Measurements from ENCODE around the gene SMIM13. TPM values are rescaled to one million over a fixed set of nuclear protein-coding genes. Genes with fewer than 3 reads are reported as not detected.

The SMIM13 gene
- 1 to 10 TPM; 7.5 to 7.7 TPM for total RNA-seq

- no peaks in the 10 kb centered on the region for H3K27me3 Mint-ChIP-seq
- peaks cover 5% of the 10 kb centered on the region for H3K36me3 Mint-ChIP-seq (ENCODE audit: low read depth)
- no peaks in the 10 kb centered on the region for H3K9me3 Mint-ChIP-seq
- peak within 1 kb of the TSS; percentile 96 for H3K27ac Mint-ChIP-seq
- intact Hi-C loops (cut with micrococcal nuclease), result no loop called here
- H3K4me3 Mint-ChIP-seq, result peak within 1 kb of the TSS; percentile 89
- CTCF ChIA-PET, result interaction anchor here (0.5 to 1.2 kb wide), 7 partner anchors 9 to 624 kb away, joined by 3 to 4 read pairs (median 3); no protein-coding TSS in a partner anchor
- POLR2A ChIA-PET, result interaction anchor here (0.6 to 1.0 kb wide), 2 partner anchors 10 to 357 kb away, joined by 3 read pairs; no protein-coding TSS in a partner anchor
- DNase-seq (peak; percentile 98), ATAC-seq (peak; percentile 94)
- peaks cover 25% of the 10 kb centered on the region for H3K4me1 Mint-ChIP-seq (ENCODE audit: low read depth)
- peak; percentile 58 for TF ChIP-seq CTCF (IDR thresholded peaks at IDR 0.05)
These were observed at the start of gene SMIM13 for GRCh38 chr6:11093626-11094410. TSS of gene SMIM13 (plus strand) at chr6:11093834. CDS start at chr6:11094314, 480 bp downstream.

- POLR2A ChIA-PET, result no interaction called here
- peaks cover 58% of the 10 kb centered on the region for H3K27me3 Mint-ChIP-seq
- H3K4me1 Mint-ChIP-seq (ENCODE audit: low read depth), result peaks cover 8% of the 10 kb centered on the region
- peaks cover 2% of the 10 kb centered on the region for H3K36me3 Mint-ChIP-seq (ENCODE audit: low read depth)
- peak; percentile 62 for TF ChIP-seq CTCF (IDR thresholded peaks at IDR 0.05)
- peak within 1 kb of the TSS; percentile 65 for H3K4me3 Mint-ChIP-seq
- DNase-seq, result peak; percentile 25
- intact Hi-C loops (cut with micrococcal nuclease), result no loop called here
- H3K27ac Mint-ChIP-seq, result no peak within 1 kb of the TSS
- H3K9me3 Mint-ChIP-seq, result no peaks in the 10 kb centered on the region
- peak; percentile 73 for ATAC-seq
- CTCF ChIA-PET, result no interaction called here
These were observed 49.5 kb upstream of the SMIM13 start, which contains the start of gene ELOVL2 for GRCh38 chr6:11043961-11044711. TSS of gene ELOVL2 (minus strand) at chr6:11044305. CDS start at chr6:11044230, 75 bp downstream.

GRCh38 chr6:11044712-11045167, 48.9 kb upstream of the SMIM13 start:
- peaks cover 2% of the 10 kb centered on the region for H3K36me3 Mint-ChIP-seq (ENCODE audit: low read depth)
- POLR2A ChIA-PET, result no interaction called here

GRCh38 chr6:11050731-11051130, 42.9 kb upstream of the SMIM13 start:
- Mint-ChIP-seq H3K27ac (no peak overlapping the region), H3K4me1 (ENCODE audit: low read depth) (no peaks in the 10 kb centered on the region), H3K4me3 (no peak overlapping the region), H3K36me3 (ENCODE audit: low read depth) (no peaks in the 10 kb centered on the region), H3K27me3 (peaks cover 38% of the 10 kb centered on the region), H3K9me3 (no peaks in the 10 kb centered on the region)
- DNase-seq (no peak), ATAC-seq (no peak)
- ChIA-PET CTCF (interaction anchor here (0.6 kb wide), 1 partner anchor 94 kb away, joined by 3 read pairs; no protein-coding TSS in a partner anchor), POLR2A (no interaction called here)
- no peak for TF ChIP-seq CTCF (IDR thresholded peaks at IDR 0.05)
- intact Hi-C loops (cut with micrococcal nuclease), result no loop called here

More at GRCh38 chr6:11044712-11045167, 48.9 kb upstream of the SMIM13 start:
- intact Hi-C loops (cut with micrococcal nuclease), result no loop called here
- peak; percentile 8 for TF ChIP-seq CTCF (IDR thresholded peaks at IDR 0.05)
- H3K27me3 Mint-ChIP-seq, result peaks cover 60% of the 10 kb centered on the region
- DNase-seq, result no peak
- no peak overlapping the region for H3K27ac Mint-ChIP-seq
- no peak for ATAC-seq
- H3K9me3 Mint-ChIP-seq, result no peaks in the 10 kb centered on the region
- CTCF ChIA-PET, result no interaction called here
- H3K4me1 Mint-ChIP-seq (ENCODE audit: low read depth), result peaks cover 8% of the 10 kb centered on the region
- peak overlapping the region; percentile 65 for H3K4me3 Mint-ChIP-seq

Data from activated CD8-positive, alpha-beta T cell treated with anti-CD3 and anti-CD28 coated beads for 36 hours (primary cell).